Measurements from ENCODE around the gene PLXND1.
"Not testable (repeated sequence)": the region's sequence is repeated elsewhere in the genome, so short reads cannot be mapped to it uniquely, and the experiment has no call there.

The PLXND1 gene

DNA sequence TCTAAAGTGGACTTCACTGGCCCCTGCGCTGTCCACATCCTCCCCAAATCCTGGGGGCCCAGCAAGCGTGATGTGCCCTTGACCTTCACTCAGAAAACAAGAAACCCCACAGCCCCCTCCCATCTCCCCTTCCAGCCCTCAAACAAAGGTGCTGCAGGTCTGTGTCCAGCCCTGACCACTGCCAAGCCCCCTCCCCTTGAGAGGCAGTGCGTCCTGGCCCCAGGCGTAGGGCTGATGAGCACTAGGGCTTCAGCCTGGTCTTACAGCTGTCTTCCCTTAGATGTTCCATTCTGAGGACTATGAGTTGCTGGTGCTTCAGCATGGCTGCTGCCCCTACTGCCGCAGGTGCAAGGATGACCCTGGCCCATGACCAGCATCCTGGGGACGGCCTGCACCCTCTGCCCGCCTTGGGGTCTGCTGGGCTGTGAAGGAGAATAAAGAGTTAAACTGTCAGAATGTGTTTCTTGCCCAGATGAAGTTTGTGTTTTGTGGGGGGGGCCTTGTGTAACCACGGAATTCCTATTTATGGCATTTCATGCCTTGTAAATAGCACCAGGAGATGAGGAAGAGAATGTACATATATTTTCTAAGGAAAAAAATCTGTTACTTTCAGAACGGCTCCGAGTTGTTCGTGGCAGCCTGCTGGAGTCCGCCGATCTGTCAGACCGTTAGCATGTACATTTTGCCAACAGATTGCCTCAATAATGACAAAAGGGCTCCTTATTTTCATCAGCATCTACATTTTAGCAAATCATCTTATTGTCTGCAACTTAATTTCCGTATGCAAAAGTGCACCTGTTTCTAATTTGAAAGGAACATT lies 86.4 kb downstream of the PLXND1 start:
- DNase-seq: no peak

DNA sequence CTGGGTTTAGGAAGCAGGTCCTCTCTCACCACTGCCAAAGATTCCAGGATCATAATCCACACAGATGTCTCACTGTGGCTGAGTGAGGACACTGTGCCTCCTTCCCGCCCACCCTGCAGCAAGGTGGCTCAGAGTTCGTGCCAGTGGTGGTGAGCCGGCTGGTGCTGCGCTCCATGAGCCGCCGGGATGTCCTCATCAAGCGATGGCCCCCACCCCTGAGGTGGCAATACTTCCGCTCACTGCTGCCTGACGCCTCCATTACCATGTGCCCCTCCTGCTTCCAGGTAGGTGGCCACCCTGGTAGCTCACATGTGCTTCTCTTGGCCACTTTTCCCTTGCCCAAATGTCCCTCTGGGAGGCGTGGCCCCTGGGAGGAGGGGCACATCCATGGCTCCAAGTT lies 87.0 kb downstream of the PLXND1 start:
- DNase-seq: no peak

DNA sequence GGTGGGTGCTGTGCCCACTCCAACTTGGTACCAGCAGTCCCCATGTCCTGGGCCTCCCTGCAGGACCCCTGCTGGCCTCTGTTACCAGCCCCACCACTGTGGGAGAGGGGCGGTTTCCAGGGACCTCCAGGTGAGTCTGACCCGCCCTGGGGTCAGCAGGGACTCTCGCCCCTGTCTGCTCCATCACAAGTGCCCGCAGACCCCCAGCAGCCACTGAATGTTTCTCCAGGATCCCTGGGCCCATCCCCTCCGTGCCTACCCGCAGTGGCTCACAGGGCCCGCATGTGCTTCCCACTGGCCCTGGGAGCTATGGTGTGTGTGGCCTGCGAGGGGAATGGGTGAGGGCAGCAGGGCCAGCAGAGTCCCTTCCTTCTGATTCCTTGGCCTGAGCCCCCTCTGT lies 87.9 kb downstream of the PLXND1 start:
- DNase-seq: no peak

DNA sequence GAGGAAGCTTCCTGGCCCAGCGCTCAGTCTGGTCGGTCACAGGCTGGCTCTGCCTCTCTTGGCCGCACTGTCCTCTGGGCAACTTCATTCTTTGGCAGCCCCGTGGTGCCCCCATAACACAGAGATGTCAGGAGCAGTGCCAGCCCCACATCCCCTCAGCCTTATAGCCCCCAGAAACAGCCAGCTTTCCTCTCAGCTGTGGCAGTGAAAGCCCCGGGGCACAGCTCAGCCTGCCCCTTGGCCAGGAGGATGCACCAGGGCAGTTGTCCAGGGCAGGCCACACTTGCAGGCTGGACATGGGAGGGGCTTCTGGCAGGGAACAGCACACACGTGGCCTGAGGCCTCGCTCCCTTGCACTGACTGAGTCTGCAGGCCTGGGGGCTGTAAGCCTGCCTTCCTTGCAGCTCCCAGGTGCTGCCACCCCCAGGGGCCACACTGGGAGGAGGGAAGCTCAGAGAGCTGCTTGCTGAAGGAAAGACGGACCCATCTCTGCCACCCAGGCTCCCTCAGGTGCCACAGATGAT lies 88.4 kb downstream of the PLXND1 start:
- DNase-seq: no peak

DNA sequence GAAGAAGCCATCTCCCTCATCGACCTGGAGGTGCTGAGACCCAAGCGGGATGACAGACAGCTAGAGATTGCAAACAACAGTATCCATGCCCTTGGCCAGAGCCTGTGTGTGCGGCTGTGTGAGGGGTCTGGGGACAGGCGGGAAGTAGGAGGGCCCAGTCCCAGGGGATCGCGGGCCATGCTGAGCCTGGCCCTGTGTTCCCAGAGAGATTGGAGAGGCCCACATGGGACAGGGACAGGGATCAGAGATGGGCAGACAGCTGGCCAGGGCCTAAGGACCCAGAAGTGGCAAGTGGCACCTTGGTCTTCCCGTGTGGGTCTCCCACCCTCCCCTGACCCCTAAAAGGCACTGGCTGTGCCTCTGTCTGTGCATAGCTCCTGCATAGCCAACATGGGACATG lies 89.0 kb downstream of the PLXND1 start:
- no peak for DNase-seq

DNA sequence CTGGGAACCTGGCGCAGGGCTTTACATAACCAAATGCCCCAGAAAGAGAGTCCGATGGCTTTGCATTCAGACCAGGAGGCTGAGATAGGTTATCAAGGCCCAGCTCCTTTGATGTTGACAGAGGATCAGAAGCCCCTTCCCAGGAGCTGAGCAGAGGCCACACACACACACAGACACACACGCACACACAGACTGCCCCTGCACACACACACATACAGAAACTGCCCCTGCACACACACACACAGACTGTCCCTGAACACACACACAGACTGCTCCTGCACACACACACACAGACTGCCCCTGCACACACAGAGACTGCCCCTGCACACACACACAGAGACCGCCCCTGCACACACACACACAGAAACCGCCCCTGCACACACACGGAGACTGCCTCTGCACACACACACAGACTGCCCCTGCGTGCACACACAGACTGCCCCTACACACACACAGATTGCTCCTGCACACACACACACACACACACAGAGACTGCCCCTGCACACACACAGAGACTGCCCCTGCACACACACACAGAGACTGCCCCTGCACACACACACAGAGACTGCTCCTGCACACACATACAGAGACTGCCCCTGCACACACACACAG lies 90.5 kb downstream of the PLXND1 start:
- DNase-seq: not testable (repeated sequence)

DNA sequence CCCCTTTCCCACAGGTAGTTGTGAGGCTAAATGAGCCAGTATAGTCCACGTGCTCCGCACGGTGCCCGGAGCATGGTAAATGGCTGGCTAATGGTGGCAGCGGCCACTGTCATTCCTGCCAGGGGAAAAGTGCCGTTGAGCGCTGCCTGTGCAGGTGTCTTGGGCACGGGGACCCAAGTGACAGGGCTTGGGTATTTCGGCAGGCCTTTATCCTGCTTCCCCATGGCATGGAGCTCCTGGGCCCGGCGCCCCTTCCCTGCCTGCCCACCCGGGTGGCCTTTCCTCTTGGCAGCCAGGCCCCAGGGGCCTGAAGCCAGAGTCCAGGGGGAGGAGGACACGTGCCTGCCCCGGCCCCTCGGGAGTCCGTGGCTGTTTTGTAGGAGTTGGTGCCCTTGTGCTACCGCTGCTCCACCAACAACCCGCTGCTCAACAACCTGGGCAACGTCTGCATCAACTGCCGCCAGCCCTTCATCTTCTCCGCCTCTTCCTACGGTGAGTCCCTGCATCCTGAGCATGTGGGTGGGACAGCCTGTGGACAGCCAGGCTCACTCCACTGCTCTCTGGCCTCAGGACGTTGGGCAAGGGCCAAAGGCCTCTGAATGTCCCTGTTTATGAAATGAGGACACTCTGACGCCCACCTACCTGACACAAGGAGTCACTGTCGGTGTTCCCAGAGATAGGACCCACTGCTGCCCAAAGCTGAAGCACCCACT lies 91.2 kb downstream of the PLXND1 start:
- not testable (repeated sequence) for DNase-seq

DNA sequence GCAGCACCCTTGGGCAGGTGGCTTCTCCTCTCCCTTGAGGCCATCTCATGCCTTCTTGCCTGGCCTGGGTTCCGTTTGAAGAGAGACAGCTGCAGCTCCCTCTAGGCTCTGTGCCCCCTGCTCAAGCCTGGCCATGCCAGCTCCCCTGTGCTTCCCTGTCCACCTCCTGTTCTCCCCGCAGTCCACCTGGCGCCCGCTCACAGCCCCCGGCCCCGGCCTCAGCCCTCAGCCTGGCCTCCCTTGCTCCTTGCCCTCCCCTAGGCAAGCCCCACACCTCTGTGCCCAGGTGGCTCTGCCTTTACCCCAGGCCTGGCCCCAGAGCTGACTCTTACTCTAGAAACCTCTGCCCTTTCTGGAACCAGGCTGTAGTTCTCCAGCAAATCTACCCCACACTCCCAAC lies 91.9 kb downstream of the PLXND1 start:
- no peak for DNase-seq

DNA sequence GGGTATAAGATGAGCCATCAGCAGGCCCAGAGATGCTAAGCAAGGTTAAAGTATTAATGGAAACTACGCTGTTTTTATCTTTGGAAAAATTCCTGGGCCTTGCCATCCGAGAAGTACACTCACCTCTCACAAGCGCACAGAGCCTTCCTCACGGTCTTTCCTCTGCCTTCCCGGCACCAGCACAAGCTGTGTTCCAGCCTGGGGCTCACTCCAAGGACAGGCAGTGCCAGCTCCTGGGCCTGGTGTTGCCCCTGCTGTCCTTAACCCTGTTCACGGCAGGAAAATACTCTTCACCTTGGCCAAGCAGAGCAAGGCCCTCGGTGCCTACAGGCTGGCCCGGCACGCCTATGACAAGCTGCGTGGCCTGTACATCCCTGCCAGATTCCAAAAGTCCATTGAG lies 92.4 kb downstream of the PLXND1 start:
- DNase-seq: no peak

DNA sequence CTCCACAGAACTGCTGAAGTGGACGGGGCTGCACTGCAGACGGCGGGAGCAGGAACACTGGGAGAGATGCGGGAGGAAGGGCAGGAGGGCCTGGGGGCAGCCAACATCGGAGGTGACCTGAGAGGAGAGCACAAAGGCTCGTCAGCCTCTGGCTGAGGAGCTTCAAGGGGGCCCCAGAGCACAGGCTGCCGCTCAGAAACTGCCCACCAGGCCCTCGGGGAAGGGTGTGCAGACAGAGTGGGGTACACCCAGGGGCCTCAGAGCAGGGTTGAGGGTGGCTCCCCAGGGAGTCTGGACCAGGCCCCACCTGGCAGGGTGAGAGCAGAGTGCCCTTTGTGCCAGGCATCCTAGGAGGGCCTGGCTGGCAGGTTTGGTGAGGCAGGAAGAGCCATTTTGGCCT lies 92.8 kb downstream of the PLXND1 start:
- no peak for DNase-seq

DNA sequence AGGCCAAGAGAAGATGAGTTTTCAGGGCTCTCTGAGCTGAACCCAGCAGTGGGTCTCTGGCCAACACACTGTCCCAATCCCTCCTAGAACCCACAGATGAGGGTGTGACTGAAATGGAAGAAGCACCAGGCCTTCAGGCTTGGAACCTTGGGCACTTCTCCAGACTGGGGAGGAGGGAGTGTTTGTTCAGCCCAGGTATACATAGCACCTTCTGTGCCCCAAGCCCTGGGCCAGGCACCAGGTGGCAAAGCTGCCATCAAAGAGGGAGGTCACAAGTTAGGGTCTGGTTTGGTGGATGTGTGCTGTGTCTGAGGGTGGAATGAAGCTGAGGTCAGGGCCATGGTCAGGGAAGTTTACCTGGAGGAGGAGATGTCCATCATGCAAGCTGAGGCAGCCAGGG lies 93.9 kb downstream of the PLXND1 start:
- no peak for DNase-seq

DNA sequence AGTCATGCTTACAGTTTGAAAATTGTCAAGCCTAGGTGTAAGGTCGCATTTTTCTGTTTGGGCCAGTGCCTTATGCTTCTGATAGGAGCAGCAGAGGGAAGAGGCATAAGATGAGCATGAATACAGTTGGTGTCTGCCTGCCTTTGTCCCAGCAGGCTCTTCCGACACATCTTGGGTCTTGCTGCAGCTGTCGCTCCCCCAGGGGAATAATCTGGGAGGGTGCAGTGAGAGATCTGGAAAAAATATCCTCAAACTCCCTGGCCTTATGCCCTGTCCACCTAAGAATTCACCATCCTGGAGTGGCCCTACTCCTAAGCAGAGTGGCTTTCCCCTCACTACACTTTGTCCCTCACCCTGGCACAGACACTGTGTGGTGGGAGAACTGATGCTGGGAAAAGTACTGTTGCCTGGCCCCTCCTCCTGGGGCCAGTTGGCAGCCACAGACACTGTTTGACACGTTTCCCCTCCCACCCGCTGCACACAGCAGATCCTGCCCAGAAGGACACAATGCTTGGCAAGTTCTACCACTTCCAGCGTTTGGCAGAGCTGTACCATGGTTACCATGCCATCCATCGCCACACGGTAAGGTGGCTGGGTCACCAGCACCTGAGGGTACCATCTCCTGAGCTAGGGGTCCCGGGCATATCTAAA lies 99.2 kb downstream of the PLXND1 start:
- DNase-seq: no peak

DNA sequence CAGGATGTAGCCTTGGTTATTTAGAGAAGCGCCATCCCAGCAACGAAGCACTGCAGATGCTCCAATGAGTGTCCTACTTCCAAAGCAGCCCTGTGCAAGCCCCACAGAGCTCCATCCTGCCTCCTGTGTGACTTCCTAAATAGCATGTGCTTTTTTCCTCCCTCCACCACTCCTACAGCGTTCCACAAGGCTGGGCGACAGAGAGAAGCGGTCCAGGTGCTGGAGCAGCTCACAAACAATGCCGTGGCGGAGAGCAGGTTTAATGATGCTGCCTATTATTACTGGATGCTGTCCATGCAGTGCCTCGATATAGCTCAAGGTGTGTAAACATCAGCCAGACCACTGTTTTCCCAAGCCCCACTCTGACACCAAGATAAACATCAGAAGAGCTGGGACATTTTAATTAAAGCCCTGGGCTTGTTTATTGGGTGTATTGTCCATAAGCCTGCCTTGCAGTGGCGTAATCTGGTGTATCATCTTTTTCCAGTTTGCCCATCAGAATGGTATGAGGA lies 100.2 kb downstream of the PLXND1 start:
- DNase-seq: no peak

DNA sequence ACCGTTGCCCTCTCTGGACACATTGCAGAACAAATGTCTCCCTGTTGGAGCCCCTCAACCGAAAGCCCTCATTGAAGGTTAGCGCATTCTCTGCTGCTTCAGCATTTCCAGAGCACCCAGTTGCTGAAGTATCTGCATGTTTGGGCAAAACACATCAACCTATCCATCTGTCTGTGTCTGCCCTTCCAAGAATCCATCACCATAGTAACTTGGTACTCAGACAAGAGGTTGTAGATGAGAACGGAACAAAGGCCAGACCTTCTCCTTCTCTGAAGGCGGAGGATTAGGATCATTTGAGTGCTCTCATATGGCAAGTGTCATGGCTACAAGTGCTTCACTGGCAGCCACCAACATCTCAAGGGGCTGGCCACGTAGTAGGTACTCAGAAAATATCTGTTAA lies 101.1 kb downstream of the PLXND1 start:
- DNase-seq: no peak

Measured in activated T-cell treated with anti-CD3 and anti-CD28 coated beads, Interleukin-2, amount 50 U/mL, for 1 hour (primary cell).